Keratinocyte (primary cell): ENCODE measurements around the gene ANAPC15. TPM values are rescaled to one million over a fixed set of nuclear protein-coding genes. Genes with fewer than 3 reads are reported as not detected.
"Not testable (repeated sequence)": the region's sequence is repeated elsewhere in the genome, so short reads cannot be mapped to it uniquely, and the experiment has no call there.

Experiments
- DNase-seq: peaks from one replicate; pipeline ENCODE4 v3.0.0-alpha.2; 2011; ENCODE audit warnings: low read depth, missing footprints, low spot score
- FAIRE-seq: peaks from 2 replicates; lab custom pipeline; 2011; peaks lifted over from hg19 to GRCh38; lab: Jason Lieb, UNC
- H2AFZ ChIP-seq: 2 replicates; pipeline ENCODE4 v1.6.0; 2012; ENCODE audit warnings: low read length, control low read depth, inconsistent platforms; ENCODE audit not compliant: control insufficient read depth
- H3K27ac ChIP-seq: 2 replicates; pipeline ENCODE4 v1.5.1; 2011; ENCODE audit warnings: low read length; ENCODE audit not compliant: control insufficient read depth, insufficient read depth
- H3K27me3 ChIP-seq: 3 replicates; pipeline ENCODE4 v1.6.0; 2011; ENCODE audit warnings: low read length; ENCODE audit not compliant: control insufficient read depth, insufficient read depth; ENCODE audit errors: extremely low read depth
- H3K36me3 ChIP-seq, 2 experiments: 2 replicates in 1 of 2; 3 replicates in 1 of 2; pipeline ENCODE4 v1.5.1; 2011; ENCODE audit warnings: low read length in 2 of 2, mild to moderate bottlenecking in 1 of 2; ENCODE audit not compliant: control insufficient read depth in 2 of 2, insufficient read depth in 2 of 2; ENCODE audit errors: extremely low read depth in 1 of 2
- H3K4me1 ChIP-seq: 3 replicates; pipeline ENCODE4 v1.5.1; 2011; ENCODE audit warnings: low read length; ENCODE audit not compliant: control insufficient read depth, insufficient read depth; ENCODE audit errors: extremely low read depth
- H3K4me2 ChIP-seq: 3 replicates; pipeline ENCODE4 v1.6.0; 2011; ENCODE audit warnings: low read depth, low read length; ENCODE audit not compliant: control insufficient read depth, insufficient read depth; ENCODE audit errors: extremely low read depth
- H3K4me3 ChIP-seq, 3 experiments: fragments of 200-600 bp in 1 of 3; sonication (generic) in 1 of 3; 2 replicates in 2 of 3; 3 replicates in 1 of 3; pipeline ENCODE4 v1.5.1; 2011 to 2016; ENCODE audit warnings: low read length in 3 of 3, mild to moderate bottlenecking in 3 of 3, control low read depth in 2 of 3, inconsistent platforms in 1 of 3, low read depth in 1 of 3, mixed read lengths in 1 of 3, mixed run types in 1 of 3, moderate library complexity in 1 of 3; ENCODE audit not compliant: control insufficient read depth in 2 of 3, insufficient read depth in 2 of 3; ENCODE audit errors: extremely low read depth in 1 of 3
- H3K79me2 ChIP-seq: 2 replicates; pipeline ENCODE4 v1.6.0; 2012; ENCODE audit warnings: low read length; ENCODE audit not compliant: control insufficient read depth, insufficient read depth
- H3K9ac ChIP-seq: 3 replicates; pipeline ENCODE4 v1.6.0; 2011; ENCODE audit warnings: low read length; ENCODE audit not compliant: control insufficient read depth, insufficient read depth; ENCODE audit errors: extremely low read depth
- H3K9me1 ChIP-seq: 3 replicates; pipeline ENCODE4 v1.6.0; 2011; ENCODE audit warnings: low read length; ENCODE audit not compliant: control insufficient read depth, insufficient read depth; ENCODE audit errors: extremely low read depth
- H3K9me3 ChIP-seq: 2 replicates; pipeline ENCODE4 v1.5.1; 2012; ENCODE audit warnings: low read depth, low read length; ENCODE audit not compliant: control insufficient read depth
- H4K20me1 ChIP-seq: 3 replicates; pipeline ENCODE4 v1.6.0; 2011; ENCODE audit warnings: low read length; ENCODE audit not compliant: control insufficient read depth, insufficient read depth; ENCODE audit errors: extremely low read depth
- CTCF ChIP-seq, 3 experiments: IDR thresholded peaks in 1 of 3; conservative IDR thresholded peaks in 1 of 3; optimal IDR thresholded peaks in 1 of 3; 2 replicates in 2 of 3; 3 replicates in 1 of 3; pipeline versions ENCODE3 to v1.5.1; 2011; ENCODE audit warnings: low read length in 3 of 3, mild to moderate bottlenecking in 3 of 3, moderate library complexity in 2 of 3, control low read depth in 1 of 3, inconsistent platforms in 1 of 3; ENCODE audit not compliant: insufficient read depth in 2 of 3; ENCODE audit errors: extremely low read depth in 1 of 3
- EZH2 ChIP-seq: IDR thresholded peaks from one replicate; pipeline ENCODE4 v1.6.1; 2012; ENCODE audit warnings: inconsistent platforms, mild to moderate bottlenecking, low read length, moderate library complexity
- dilution Hi-C: fragments of 300-500 bp; cut with MboI; formaldehyde crosslinking; loops from one replicate; pipeline ENCODE4 v1.7.0; 2020; ENCODE audit warnings: low sequenced_read_pairs; ENCODE audit not compliant: extremely low pct_ligation_motif_present
- polyA plus RNA-seq, 5 experiments: library from polyadenylated mRNA; depleted of rRNA in 3 of 5; stranded (reverse) in 3 of 5; stranded (forward) in 1 of 5; unstranded in 1 of 5; fragments of >200 nt; gene quantifications; 1 replicate in 1 of 5; 2 replicates in 3 of 5; 3 replicates in 1 of 5; pipeline versions ENCODE4 v1.2.1 to v1.2.3, GENCODE V29; 2011 to 2012; ENCODE audit warnings: missing spikeins in 2 of 5, low read depth in 1 of 5, low replicate concordance in 1 of 5

ANAPC15 gene
- polyA plus RNA-seq, 1 donor (not counting 4 experiments of a cell fraction or from before 2014, with no cell fraction given), result 70.9 TPM

- no peak overlapping the region for H3K27ac ChIP-seq
- dilution Hi-C loops, result no loop called here
- H2AFZ ChIP-seq, result no peak overlapping the region
These were observed 24.3 kb upstream of the ANAPC15 start for GRCh38 chr11:72136684-72137262.

GRCh38 chr11:72135891-72136683 lies 23.6 kb upstream of the ANAPC15 start:
- Histone ChIP-seq H4K20me1 (no peaks in the 10 kb centered on the region), H3K9me3 (no peaks in the 10 kb centered on the region), H2AFZ (no peak overlapping the region), H3K4me1 (peaks cover 21% of the 10 kb centered on the region), H3K9ac (no peak overlapping the region), H3K27me3 (no peaks in the 10 kb centered on the region), H3K36me3 (peaks cover 4 to 10% of the 10 kb centered on the region in 2 experiments), H3K4me2 (no peak overlapping the region), H3K9me1 (no peaks in the 10 kb centered on the region), H3K79me2 (no peaks in the 10 kb centered on the region), H3K4me3 (no peak overlapping the region), H3K27ac (no peak overlapping the region)
- dilution Hi-C loops, result no loop called here
- FAIRE-seq (no peak), DNase-seq (no peak)
- TF ChIP-seq EZH2, result no peak
- TF ChIP-seq CTCF (optimal IDR thresholded peaks at IDR 0.05 in 1 of 3, IDR thresholded peaks at IDR 0.05 in 1 of 3, conservative IDR thresholded peaks at IDR 0.05 in 1 of 3; ENCODE audit: extremely low read depth in 1 of 3, insufficient read depth in 2 of 3, low read length in 3 of 3), result no peak

More at GRCh38 chr11:72136684-72137262, 24.3 kb upstream of the ANAPC15 start:
- H3K36me3 ChIP-seq, result peaks cover 4 to 11% of the 10 kb centered on the region in 2 experiments
- no peaks in the 10 kb centered on the region for H3K79me2 ChIP-seq
- H3K9me3 ChIP-seq, result no peaks in the 10 kb centered on the region
- H3K4me3 ChIP-seq, result no peak overlapping the region
- no peak overlapping the region for H3K9ac ChIP-seq
- H4K20me1 ChIP-seq, result no peaks in the 10 kb centered on the region
- H3K9me1 ChIP-seq, result no peaks in the 10 kb centered on the region
- H3K4me1 ChIP-seq, result peaks cover 28% of the 10 kb centered on the region
- TF ChIP-seq CTCF (optimal IDR thresholded peaks at IDR 0.05 in 1 of 3, IDR thresholded peaks at IDR 0.05 in 1 of 3, conservative IDR thresholded peaks at IDR 0.05 in 1 of 3; ENCODE audit: extremely low read depth in 1 of 3, insufficient read depth in 2 of 3, low read length in 3 of 3) (no peak), EZH2 (no peak)
- FAIRE-seq (no peak), DNase-seq (no peak)
- H3K4me2 ChIP-seq, result no peak overlapping the region
- H3K27me3 ChIP-seq, result no peaks in the 10 kb centered on the region

DNA sequence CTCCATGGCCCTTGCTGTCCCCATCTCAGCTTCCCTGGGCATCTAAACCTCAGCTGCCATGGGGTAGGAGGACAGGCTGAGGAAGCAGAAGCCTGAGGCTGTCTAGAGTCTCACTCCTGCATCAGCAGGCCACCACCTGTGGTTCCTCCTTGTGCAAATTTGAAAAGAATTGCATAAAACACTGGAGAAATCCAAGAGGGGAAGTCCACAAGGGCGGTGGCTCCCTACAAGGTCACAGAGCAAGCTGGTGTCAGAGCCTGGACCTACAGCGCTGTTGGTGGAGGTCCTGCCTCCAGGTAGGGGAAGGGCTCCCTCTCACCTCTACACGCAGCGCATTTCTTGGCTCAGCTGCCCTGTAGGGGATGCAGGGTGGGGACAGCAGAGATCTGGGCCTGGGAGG lies 23.0 kb upstream of the ANAPC15 start, which contains the start of gene FOLR3:
Gene FOLR3 (plus strand): TSS at position 253 of the 400 bp plus-strand sequence. CDS start 228 bp downstream, outside the sequence.
- H3K4me2 ChIP-seq, H3K9me3 ChIP-seq, H4K20me1 ChIP-seq, H2AFZ ChIP-seq, H3K4me3 ChIP-seq, H3K36me3 ChIP-seq, H3K27ac ChIP-seq, H3K9me1 ChIP-seq, FAIRE-seq, H3K79me2 ChIP-seq, H3K27me3 ChIP-seq, H3K9ac ChIP-seq, DNase-seq, dilution Hi-C loops: not testable (repeated sequence)
- H3K4me1 ChIP-seq, result peaks cover 16% of the 10 kb centered on the region
